GM12874 (cell line): ENCODE data around the gene TRERF1.

Source experiments
- TF ChIP-seq, protein P1 (sequence below): IDR thresholded peaks from 2 replicates; pipeline ENCODE4 v1.5.1; 2011; ENCODE audit warnings: low read depth, mild to moderate bottlenecking, control low read depth, low read length, moderate library complexity; ENCODE audit not compliant: insufficient read depth

The TRERF1 gene

DNA sequence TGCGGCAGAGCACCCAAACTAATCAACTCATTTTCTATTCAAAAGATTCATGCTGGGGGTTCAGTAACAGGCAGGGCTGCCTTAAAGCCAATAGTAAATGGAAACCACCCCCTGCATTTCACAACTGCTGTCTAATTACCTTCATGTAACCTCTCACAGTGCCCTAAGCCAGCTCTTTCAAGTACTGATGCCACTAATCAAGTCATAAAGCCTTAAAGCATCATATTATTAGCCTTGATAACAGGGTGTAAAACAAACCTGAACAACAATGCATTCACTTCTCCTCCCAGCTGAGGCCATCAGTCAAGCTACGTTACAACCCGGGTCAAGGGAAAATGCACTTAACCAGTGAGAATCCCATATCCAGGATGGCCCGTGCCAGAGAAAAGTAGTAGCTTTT, 33.0 kb downstream of the TRERF1 start:
- TF ChIP-seq, protein P1, sequence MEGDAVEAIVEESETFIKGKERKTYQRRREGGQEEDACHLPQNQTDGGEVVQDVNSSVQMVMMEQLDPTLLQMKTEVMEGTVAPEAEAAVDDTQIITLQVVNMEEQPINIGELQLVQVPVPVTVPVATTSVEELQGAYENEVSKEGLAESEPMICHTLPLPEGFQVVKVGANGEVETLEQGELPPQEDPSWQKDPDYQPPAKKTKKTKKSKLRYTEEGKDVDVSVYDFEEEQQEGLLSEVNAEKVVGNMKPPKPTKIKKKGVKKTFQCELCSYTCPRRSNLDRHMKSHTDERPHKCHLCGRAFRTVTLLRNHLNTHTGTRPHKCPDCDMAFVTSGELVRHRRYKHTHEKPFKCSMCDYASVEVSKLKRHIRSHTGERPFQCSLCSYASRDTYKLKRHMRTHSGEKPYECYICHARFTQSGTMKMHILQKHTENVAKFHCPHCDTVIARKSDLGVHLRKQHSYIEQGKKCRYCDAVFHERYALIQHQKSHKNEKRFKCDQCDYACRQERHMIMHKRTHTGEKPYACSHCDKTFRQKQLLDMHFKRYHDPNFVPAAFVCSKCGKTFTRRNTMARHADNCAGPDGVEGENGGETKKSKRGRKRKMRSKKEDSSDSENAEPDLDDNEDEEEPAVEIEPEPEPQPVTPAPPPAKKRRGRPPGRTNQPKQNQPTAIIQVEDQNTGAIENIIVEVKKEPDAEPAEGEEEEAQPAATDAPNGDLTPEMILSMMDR, result no peak

DNA sequence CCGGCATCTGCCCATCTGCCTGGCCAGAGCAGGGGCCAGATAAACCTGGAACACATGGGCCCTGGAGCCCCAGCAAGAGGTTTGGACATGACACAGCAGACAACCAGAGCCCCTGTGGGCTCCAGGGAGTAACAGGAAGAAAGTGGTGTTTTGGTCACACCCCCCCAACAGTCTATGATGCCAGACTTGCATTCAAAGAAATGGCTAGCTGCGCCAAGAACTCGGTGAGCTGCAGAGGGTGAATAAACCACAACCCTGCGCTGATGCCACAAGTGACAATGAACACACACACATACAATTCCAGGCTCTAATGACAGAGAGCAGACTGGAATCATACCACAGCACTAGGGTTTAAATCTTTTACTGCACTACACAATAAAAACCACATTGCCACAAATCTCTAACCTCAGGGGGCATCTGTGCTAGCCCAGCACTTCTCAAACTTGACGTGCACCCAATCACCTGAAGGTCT, 34.0 kb downstream of the TRERF1 start:
- TF ChIP-seq, protein P1, result no peak

DNA sequence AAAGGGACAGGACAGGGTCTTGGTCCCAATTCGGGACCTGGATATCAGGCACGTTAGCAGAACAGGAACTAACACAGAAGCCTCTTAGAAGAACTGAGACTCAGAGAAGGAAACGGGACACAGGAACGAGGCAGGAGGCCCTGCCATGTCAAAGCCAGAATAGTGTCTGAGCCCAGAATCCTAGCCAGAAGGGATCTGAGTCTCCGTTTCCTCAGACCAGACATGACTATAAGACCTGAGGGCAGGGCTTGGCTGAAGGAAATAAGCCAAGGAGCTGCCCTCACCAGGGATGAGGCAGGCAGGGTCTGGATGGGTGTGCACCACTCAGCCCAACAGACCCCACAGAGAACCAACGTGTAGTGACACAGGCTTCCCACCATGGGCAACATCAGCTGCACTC, 40.3 kb downstream of the TRERF1 start:
- TF ChIP-seq, protein P1, result no peak

- TF ChIP-seq, protein P1, result no peak
Measured at GRCh38 chr6:42410861-42411260, 40.9 kb downstream of the TRERF1 start.

GRCh38 chr6:42409581-42409980, 42.1 kb downstream of the TRERF1 start:
- TF ChIP-seq, protein P1, result no peak

DNA sequence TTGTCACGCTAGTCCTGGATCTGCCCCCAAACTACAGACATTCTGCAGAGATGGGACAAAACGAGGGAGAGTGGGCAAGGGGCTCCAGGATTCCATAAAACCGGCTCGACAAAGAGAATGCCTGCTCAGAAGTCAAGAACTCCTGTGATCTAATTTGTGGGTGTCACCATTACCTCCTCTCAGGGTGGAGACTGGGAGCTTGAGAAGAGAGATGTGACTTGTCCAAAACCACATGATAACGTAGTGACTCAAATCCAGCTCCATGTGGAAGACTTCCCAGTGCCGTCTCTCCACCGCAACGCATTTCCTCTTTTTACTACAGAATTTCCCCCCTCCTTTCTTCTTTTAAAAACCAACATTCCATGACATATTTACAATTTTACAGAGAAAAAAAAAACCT, 44.3 kb downstream of the TRERF1 start:
- TF ChIP-seq, protein P1, result no peak

DNA sequence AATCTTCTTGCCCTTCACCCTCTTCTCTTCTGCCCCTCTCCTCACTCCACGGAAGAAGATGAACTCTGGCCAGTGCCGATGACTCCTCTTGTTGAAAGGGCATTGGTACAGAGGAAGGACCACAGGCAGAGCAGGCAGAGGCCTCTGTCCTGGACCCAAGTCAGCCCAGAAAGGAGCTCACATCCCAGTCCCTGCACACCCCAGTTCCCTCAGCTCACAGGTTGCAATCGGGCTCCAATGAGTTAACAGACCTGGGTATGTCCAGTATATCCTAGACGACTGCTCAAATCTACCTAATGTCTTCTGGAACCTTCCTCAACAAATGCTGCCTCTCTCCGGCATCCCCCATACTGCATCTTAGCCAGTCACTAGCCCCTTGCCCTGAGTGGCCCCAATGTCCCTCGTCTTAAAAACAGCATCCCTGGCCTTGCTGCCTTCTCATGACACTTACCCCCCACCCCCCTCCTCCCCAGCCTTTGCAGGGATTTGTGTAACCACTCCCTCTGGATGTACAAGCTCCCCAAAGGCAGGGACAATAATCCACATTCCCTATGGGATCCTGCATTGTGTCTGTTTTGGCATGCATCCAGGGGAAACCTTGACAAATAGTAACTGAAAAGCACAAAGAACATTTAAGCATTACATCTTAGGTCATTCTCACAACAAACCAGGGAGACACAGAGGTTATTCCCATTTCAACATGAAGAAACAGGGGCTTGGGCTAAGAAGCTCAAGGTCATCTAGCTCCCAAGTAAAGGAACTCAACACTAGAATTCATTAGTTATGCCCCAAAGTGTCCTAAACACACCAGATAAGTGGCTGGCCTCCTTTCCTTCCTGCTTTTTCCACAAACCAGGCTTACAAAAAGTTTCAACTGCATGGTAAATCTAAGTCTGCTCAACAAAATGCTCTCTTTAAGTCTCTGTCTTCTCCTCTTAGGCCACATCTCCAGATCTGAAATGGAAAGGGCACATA, 45.1 kb downstream of the TRERF1 start:
- TF ChIP-seq, protein P1, result no peak
